GM12878 (cell line): Measurements from ENCODE around the gene HPCA. TPM values are rescaled to one million over a fixed set of nuclear protein-coding genes. Genes with fewer than 3 reads are reported as not detected.

Experiments used
- ATAC-seq: fragments of 200-7000 bp; cut with Tn5 transposase; 3 replicates; pipeline ENCODE4 v1.9.1; 2020; ENCODE audit warnings: mild to moderate bottlenecking, moderate library complexity
- BruUV-seq: library from RNA; stranded (reverse); fragments of 400-500 nt; replicated peaks from 2 replicates; lab custom pipeline; 2021; lab: Mats Ljungman, UMichigan
- CTCF ChIA-PET: fragments of 300-600 bp; sonication (Branson Sonifier 250); formaldehyde crosslinking; extraction: SDS; loops from one replicate; lab custom pipeline; 2021; ENCODE audit warnings: inconsistent platforms; lab: Yijun Ruan, JAX
- POLR2A ChIA-PET: fragments of 350-600 bp; formaldehyde crosslinking; extraction: SDS; loops from one replicate; lab custom pipeline; 2021; ENCODE audit warnings: inconsistent platforms; lab: Charles Lee
- RAD21 ChIA-PET: fragments of 300-600 bp; sonication (Branson Sonifier 250); formaldehyde crosslinking; loops from one replicate; lab custom pipeline; 2023; ENCODE audit warnings: antibody characterized with exemption; ENCODE audit not compliant: unreplicated experiment; lab: Charles Lee
- SMC1A ChIA-PET: fragments of 300-600 bp; sonication (Branson Sonifier 250); formaldehyde crosslinking; loops from one replicate; lab custom pipeline; 2023; ENCODE audit not compliant: unreplicated experiment, uncharacterized antibody; lab: Charles Lee
- DNase-seq: peaks from one replicate; pipeline ENCODE4 v3.0.0-alpha.2; 2011; ENCODE audit warnings: low read depth, low spot score
- FAIRE-seq: peaks from 3 replicates; lab custom pipeline; 2011; peaks lifted over from hg19 to GRCh38; lab: Jason Lieb, UNC
- H2AFZ ChIP-seq: 2 replicates; pipeline ENCODE4 v1.6.0; 2011; ENCODE audit warnings: low read depth, low read length, control low read depth; ENCODE audit not compliant: control insufficient read depth
- H3K27ac ChIP-seq: 2 replicates; pipeline ENCODE4 v1.5.1; 2011; ENCODE audit warnings: control low read depth; ENCODE audit not compliant: control insufficient read depth, insufficient read depth
- H3K27me3 ChIP-seq, 2 experiments: replicated peaks in 1 of 2; 2 replicates each; pipeline versions ENCODE4 v1.6.0 to v1.6.1; 2011; ENCODE audit warnings: low read length in 1 of 2; ENCODE audit not compliant: control insufficient read depth in 2 of 2, insufficient read depth in 2 of 2
- H3K36me3 ChIP-seq, 2 experiments: 2 replicates each; pipeline ENCODE4 v1.5.1; 2011; ENCODE audit warnings: low read length in 1 of 2; ENCODE audit not compliant: control insufficient read depth in 2 of 2, insufficient read depth in 2 of 2
- H3K4me1 ChIP-seq: 2 replicates; pipeline ENCODE4 v1.6.1; 2011; ENCODE audit warnings: mild to moderate bottlenecking, low read length, moderate library complexity, mixed read lengths; ENCODE audit not compliant: control insufficient read depth, insufficient read depth
- H3K4me2 ChIP-seq: 2 replicates; pipeline ENCODE4 v1.6.0; 2011; ENCODE audit warnings: control low read depth; ENCODE audit not compliant: control insufficient read depth, insufficient read depth
- H3K4me3 ChIP-seq: fragments of 200-600 bp; sonication (generic); 2 replicates; pipeline ENCODE4 v1.5.1; 2016
- H3K79me2 ChIP-seq: 2 replicates; pipeline ENCODE4 v1.6.0; 2011; ENCODE audit warnings: low read length; ENCODE audit not compliant: control insufficient read depth, insufficient read depth
- H3K9ac ChIP-seq: 2 replicates; pipeline ENCODE4 v1.8.0; 2011; ENCODE audit warnings: low read length, control low read depth, mixed read lengths; ENCODE audit not compliant: control insufficient read depth, insufficient read depth
- H3K9me3 ChIP-seq: replicated peaks from 3 replicates; pipeline ENCODE4 v1.5.1; 2011; ENCODE audit warnings: mild to moderate bottlenecking, low read length; ENCODE audit not compliant: control insufficient read depth, insufficient read depth
- H4K20me1 ChIP-seq: 2 replicates; pipeline ENCODE4 v1.6.0; 2011; ENCODE audit not compliant: control insufficient read depth, insufficient read depth
- JUND ChIP-seq: IDR thresholded peaks from 2 replicates; pipeline ENCODE4 v1.6.1; 2012; ENCODE audit warnings: low read depth, mild to moderate bottlenecking, low read length, improper control_type of control experiment, moderate library complexity
- POU2F2 ChIP-seq: IDR thresholded peaks from 3 replicates; pipeline ENCODE4 v1.6.1; 2011; ENCODE audit warnings: low read depth, mild to moderate bottlenecking, low read length, borderline replicate concordance
- SUPT20H ChIP-seq: IDR thresholded peaks from 2 replicates; pipeline ENCODE4 v1.6.1; 2011; ENCODE audit warnings: low read depth, mild to moderate bottlenecking, low read length, moderate library complexity, borderline replicate concordance; ENCODE audit not compliant: control insufficient read depth
- WGBS: methylation state at CpG from one replicate; pipeline ENCODE4 v1.1.6; 2016; ENCODE audit warnings: low lambda C conversion rate; ENCODE audit not compliant: insufficient replicate concordance, insufficient coverage; ENCODE audit errors: missing lambda C conversion rate; 5-methylcytosine and 5-hydroxymethylcytosine counted together
- in situ Hi-C: fragments of 300-500 bp; cut with MboI; formaldehyde crosslinking; loops from 9 replicates; pipeline ENCODE4 v1.14.3; 2018; ENCODE audit warnings: mixed read lengths
- intact Hi-C: fragments of 100-400 bp; cut with micrococcal nuclease; formaldehyde crosslinking; loops from one replicate; pipeline ENCODE4 v1.14.2; 2022; ENCODE audit not compliant: unreplicated experiment
- polyA plus RNA-seq, 11 experiments: library from polyadenylated mRNA; depleted of rRNA in 4 of 11; unstranded in 6 of 11; stranded (reverse) in 5 of 11; fragments of >200 nt; fragmentation: Nextera tagmentation in 4 of 11; fragmentation: Illumina TruSeq in 1 of 11; extraction: Ambion mirVana in 4 of 11; extraction: Trizol in 1 of 11; gene quantifications; 1 replicate in 1 of 11; 2 replicates in 10 of 11; pipeline versions ENCODE4 v1.2.1 to v1.2.3, GENCODE V29; 2011 to 2016; ENCODE audit warnings: inconsistent platforms in 2 of 11, missing spikeins in 2 of 11, low read depth in 1 of 11
- total RNA-seq, 4 experiments: library from RNA; depleted of rRNA in 3 of 4; stranded (reverse); fragments of >200 nt in 3 of 4; fragmentation: Illumina TruSeq in 1 of 4; extraction: Trizol in 1 of 4; gene quantifications; 2 replicates each; pipeline versions ENCODE4 v1.2.1 to v1.2.3, GENCODE V29; 2013 to 2021
- TF ChIP-seq, protein P1 (sequence below): fragments of 450-650 bp; formaldehyde crosslinking; IDR thresholded peaks from 2 replicates; pipeline ENCODE4 v1.5.0; 2022; ENCODE audit warnings: mild to moderate bottlenecking, missing genetic modification characterization
- TF ChIP-seq, protein P2 (sequence below): fragments of 450-650 bp; IDR thresholded peaks from 2 replicates; pipeline ENCODE4 v1.6.1; 2016; ENCODE audit warnings: mild to moderate bottlenecking, moderate library complexity, borderline replicate concordance

HPCA gene
- total and polyA plus RNA-seq, 10 of the 15 experiments (the other 5 are each of a cell fraction or from before 2014, with no cell fraction given) = 0.11 TPM; not detected in 9

DNA sequence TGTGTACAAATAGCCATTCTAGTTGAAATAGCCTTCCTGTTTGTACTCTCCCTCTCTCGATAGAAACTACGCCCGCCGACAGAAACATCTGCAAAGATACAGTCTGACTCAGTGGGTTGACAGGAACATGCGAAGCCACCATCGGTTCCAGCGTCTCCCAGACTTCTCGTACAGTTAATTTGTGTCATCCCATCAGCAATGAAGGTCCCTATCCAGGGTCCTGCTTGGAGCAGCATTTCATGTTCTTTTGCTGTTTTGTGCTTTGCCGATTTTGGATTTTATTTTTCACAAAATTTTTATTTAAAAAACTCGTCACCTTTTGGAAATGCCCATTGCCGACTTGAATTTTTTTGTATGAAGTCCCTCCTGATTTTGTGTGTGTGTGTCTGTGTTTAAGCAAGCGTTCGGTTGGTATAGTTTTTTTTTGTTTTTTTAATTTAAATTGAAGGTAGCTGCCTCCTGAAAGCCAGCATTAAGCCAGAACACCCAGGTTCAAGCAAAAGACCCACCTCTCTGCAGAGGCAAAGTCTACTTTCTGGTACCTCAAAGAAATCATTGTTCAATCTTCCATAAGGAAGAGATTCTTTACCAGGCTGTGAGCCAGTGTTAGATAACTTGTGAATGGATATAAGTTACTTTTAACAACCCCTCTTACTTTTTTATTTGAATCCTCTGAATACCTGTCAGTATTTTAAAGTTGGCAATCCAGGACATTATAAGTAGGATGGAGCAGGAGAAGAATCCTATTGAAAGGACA, 30.3 kb upstream of the HPCA start (continued):
- no peak for TF ChIP-seq POU2F2

DNA sequence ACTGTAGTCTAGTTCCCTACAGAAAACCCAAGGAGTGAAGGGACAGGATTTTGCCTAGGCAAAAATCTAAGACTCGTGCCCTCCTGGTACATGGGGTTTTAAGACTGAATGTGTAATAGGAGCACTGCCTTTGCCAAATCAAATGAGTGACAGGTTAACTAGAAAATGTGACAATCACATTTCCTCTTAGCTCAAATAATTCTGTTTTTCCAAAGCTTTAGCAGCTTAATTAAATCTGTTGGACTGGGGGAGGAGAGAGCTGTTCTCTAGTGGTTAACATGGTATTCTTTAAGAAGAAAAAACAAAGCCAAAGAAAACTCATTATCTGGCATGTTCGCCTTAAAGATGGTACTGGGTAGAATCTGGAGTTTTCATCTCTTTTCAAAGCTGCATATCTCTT, 28.2 kb upstream of the HPCA start:
- Histone ChIP-seq H3K27me3 (no peaks in the 10 kb centered on the region), H3K27ac (no peak overlapping the region), H4K20me1 (no peaks in the 10 kb centered on the region), H3K9me3 (no peaks in the 10 kb centered on the region), H3K36me3 (peaks cover 3 to 32% of the 10 kb centered on the region in 2 experiments), H2AFZ (no peak overlapping the region), H3K4me2 (no peak overlapping the region), H3K9ac (no peak overlapping the region), H3K79me2 (no peaks in the 10 kb centered on the region), H3K4me1 (no peaks in the 10 kb centered on the region), H3K4me3 (no peak overlapping the region)
- in situ Hi-C loops = no loop called here
- SMC1A ChIA-PET = interaction anchor here (1.5 to 1.6 kb wide), 2 partner anchors 8 to 29 kb away, joined by 4 to 5 read pairs; no protein-coding TSS in a partner anchor
- BruUV-seq = no TSS peak
- WGBS = 93% methylated on average over 2 of the region's 2 CpGs
- FAIRE-seq (no peak), ATAC-seq (no peak), DNase-seq (no peak)
- intact Hi-C loops = no loop called here
- CTCF ChIA-PET = interaction anchor here (0.8 to 6.5 kb wide), 4 partner anchors 14 to 146 kb away, joined by 3 to 37 read pairs (median 4); no protein-coding TSS in a partner anchor
- RAD21 ChIA-PET = no interaction called here
- POLR2A ChIA-PET = no interaction called here
- TF ChIP-seq SUPT20H = no peak
- TF ChIP-seq JUND = no peak

DNA sequence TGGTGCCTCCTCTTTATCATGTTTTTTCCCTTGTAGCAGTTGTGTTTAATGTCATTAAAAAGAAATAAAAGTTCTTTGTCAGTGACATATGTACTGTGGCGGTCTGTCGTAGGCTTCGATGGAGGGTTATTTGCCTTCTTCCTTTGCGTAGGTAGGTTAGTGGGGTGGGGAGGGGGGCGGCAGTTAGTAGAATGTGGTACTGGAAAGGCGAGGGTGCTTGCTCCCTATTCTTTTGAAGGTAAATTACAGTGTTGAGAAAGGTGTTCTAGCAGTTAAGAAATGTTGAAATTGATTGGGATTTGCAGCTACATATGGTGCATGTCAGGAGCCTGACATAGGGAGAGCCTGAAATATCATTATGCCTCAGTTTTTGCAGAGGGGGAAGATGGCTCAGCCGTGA, 27.5 kb upstream of the HPCA start:
- in situ Hi-C loops = no loop called here
- FAIRE-seq = no peak
- TF ChIP-seq JUND = no peak
- TF ChIP-seq, protein P1, sequence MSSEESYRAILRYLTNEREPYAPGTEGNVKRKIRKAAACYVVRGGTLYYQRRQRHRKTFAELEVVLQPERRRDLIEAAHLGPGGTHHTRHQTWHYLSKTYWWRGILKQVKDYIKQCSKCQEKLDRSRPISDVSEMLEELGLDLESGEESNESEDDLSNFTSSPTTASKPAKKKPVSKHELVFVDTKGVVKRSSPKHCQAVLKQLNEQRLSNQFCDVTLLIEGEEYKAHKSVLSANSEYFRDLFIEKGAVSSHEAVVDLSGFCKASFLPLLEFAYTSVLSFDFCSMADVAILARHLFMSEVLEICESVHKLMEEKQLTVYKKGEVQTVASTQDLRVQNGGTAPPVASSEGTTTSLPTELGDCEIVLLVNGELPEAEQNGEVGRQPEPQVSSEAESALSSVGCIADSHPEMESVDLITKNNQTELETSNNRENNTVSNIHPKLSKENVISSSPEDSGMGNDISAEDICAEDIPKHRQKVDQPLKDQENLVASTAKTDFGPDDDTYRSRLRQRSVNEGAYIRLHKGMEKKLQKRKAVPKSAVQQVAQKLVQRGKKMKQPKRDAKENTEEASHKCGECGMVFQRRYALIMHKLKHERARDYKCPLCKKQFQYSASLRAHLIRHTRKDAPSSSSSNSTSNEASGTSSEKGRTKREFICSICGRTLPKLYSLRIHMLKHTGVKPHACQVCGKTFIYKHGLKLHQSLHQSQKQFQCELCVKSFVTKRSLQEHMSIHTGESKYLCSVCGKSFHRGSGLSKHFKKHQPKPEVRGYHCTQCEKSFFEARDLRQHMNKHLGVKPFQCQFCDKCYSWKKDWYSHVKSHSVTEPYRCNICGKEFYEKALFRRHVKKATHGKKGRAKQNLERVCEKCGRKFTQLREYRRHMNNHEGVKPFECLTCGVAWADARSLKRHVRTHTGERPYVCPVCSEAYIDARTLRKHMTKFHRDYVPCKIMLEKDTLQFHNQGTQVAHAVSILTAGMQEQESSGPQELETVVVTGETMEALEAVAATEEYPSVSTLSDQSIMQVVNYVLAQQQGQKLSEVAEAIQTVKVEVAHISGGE (CRISPR knock-in tag) = no peak
- TF ChIP-seq, protein P2, sequence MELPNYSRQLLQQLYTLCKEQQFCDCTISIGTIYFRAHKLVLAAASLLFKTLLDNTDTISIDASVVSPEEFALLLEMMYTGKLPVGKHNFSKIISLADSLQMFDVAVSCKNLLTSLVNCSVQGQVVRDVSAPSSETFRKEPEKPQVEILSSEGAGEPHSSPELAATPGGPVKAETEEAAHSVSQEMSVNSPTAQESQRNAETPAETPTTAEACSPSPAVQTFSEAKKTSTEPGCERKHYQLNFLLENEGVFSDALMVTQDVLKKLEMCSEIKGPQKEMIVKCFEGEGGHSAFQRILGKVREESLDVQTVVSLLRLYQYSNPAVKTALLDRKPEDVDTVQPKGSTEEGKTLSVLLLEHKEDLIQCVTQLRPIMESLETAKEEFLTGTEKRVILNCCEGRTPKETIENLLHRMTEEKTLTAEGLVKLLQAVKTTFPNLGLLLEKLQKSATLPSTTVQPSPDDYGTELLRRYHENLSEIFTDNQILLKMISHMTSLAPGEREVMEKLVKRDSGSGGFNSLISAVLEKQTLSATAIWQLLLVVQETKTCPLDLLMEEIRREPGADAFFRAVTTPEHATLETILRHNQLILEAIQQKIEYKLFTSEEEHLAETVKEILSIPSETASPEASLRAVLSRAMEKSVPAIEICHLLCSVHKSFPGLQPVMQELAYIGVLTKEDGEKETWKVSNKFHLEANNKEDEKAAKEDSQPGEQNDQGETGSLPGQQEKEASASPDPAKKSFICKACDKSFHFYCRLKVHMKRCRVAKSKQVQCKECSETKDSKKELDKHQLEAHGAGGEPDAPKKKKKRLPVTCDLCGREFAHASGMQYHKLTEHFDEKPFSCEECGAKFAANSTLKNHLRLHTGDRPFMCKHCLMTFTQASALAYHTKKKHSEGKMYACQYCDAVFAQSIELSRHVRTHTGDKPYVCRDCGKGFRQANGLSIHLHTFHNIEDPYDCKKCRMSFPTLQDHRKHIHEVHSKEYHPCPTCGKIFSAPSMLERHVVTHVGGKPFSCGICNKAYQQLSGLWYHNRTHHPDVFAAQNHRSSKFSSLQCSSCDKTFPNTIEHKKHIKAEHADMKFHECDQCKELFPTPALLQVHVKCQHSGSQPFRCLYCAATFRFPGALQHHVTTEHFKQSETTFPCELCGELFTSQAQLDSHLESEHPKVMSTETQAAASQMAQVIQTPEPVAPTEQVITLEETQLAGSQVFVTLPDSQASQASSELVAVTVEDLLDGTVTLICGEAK = no peak

More for the DNA sequence above, 27.5 kb upstream of the HPCA start:
- Histone ChIP-seq H2AFZ (no peak overlapping the region), H3K9ac (no peak overlapping the region), H3K4me3 (no peak overlapping the region), H3K79me2 (no peaks in the 10 kb centered on the region), H3K36me3 (peaks cover 6 to 35% of the 10 kb centered on the region in 2 experiments), H3K27ac (no peak overlapping the region), H3K4me2 (no peak overlapping the region), H3K9me3 (no peaks in the 10 kb centered on the region), H3K27me3 (no peaks in the 10 kb centered on the region), H3K4me1 (no peaks in the 10 kb centered on the region), H4K20me1 (no peaks in the 10 kb centered on the region)
- SMC1A ChIA-PET = interaction anchor here (1.5 to 1.6 kb wide), 2 partner anchors 9 to 29 kb away, joined by 4 to 5 read pairs; no protein-coding TSS in a partner anchor
- CTCF ChIA-PET = interaction anchor here (1.5 to 6.5 kb wide), 3 partner anchors 14 to 86 kb away, joined by 3 to 37 read pairs (median 22); no protein-coding TSS in a partner anchor
- RAD21 ChIA-PET = no interaction called here
- no peak for DNase-seq
- no TSS peak for BruUV-seq
- no peak for ATAC-seq
- intact Hi-C loops = no loop called here
- WGBS = 87% methylated on average over 7 of the region's 7 CpGs
- POLR2A ChIA-PET = no interaction called here
